Lower lobe of right lung (tissue), 2 donors: Measurements from ENCODE around the gene MCRIP2. TPM values are rescaled to one million over a fixed set of nuclear protein-coding genes. Genes with fewer than 3 reads are reported as not detected.

Source experiments
- ATAC-seq, 2 donors: fragments of 200-7000 bp; cut with Tn5 transposase; one replicate each; pipeline ENCODE4 v1.9.1; 2020 to 2022; ENCODE audit warnings: mild to moderate bottlenecking in 2 of 2, moderate library complexity in 2 of 2
- DNase-seq: peaks from one replicate; pipeline ENCODE4 v3.0.0-alpha.2; 2020
- H3K27ac ChIP-seq: fragments of 200-600 bp; one replicate; pipeline ENCODE4 v1.8.0; 2022
- H3K27me3 ChIP-seq: fragments of 200-600 bp; one replicate; pipeline ENCODE4 v1.8.0; 2022; ENCODE audit warnings: low read depth
- H3K36me3 ChIP-seq: fragments of 200-600 bp; one replicate; pipeline ENCODE4 v1.8.0; 2022; ENCODE audit warnings: mild to moderate bottlenecking
- H3K4me1 ChIP-seq: fragments of 200-600 bp; one replicate; pipeline ENCODE4 v1.8.0; 2022
- H3K4me3 ChIP-seq: fragments of 200-600 bp; one replicate; pipeline ENCODE4 v1.8.0; 2022; ENCODE audit warnings: mild to moderate bottlenecking
- H3K9me3 ChIP-seq: fragments of 200-600 bp; one replicate; pipeline ENCODE4 v1.8.0; 2022
- intact Hi-C: fragments of 100-400 bp; cut with DNase I; formaldehyde crosslinking; loops from one replicate; pipeline ENCODE4 v1.11.0; 2022
- total RNA-seq: library from RNA; stranded (reverse); fragmentation: NEBNext Ultra II Directional; extraction: Animal tissue kit (Norgen Biotek cat#: 25700); gene quantifications from one replicate; pipeline ENCODE4 v1.2.1, GENCODE V29; 2021
- TF ChIP-seq, protein P1 (sequence below): fragments of 200-600 bp; IDR thresholded peaks from one replicate; pipeline ENCODE4 v1.8.0; 2022; ENCODE audit warnings: antibody characterized with exemption, mild to moderate bottlenecking
- donor health status: DM: no; HTN: yes; CAD: no; lungs with severe emphysema.

MCRIP2 gene
- total RNA-seq, 1 donor from 2014 or later, result 47.7 TPM

DNA sequence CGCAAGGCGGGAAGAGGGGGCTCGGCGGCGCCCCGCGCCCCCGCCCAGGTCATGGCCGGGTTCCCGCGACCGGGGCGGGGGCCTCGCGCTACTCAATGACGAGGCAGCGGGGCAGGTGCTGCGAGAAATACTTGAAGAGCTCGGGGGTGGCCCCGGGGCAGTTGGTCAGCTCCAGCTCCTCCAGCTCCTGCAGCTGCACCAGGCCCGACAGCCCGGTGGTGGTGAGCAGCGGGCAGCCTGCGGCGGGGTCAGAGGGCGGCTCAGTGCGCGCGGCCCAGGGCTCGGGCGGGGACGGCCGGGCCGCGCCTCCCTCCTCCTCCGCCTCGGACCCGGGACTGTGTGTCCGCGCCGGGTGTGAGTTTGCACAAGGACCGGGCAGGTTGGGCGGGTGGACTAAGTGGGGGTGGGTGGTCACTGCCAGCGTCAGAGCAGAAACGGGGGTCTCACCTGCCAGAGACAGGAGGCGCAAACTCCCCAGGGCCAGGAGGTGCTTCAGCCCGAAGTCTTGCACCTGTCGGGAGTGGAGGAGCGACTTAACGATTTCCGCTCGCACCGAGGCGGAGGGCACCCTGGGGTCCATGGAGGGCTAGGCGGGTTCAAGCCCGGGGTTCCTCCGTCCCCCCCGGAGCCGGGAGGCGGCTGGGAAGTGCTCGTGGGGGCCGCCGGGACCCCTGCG lies 52.7 kb downstream of the MCRIP2 start:
- no peaks in the 10 kb centered on the region for H3K9me3 ChIP-seq
- peak overlapping the region; percentile 50 for H3K4me3 ChIP-seq
- H3K4me1 ChIP-seq, result peaks cover 34% of the 10 kb centered on the region
- DNase-seq (no peak), ATAC-seq (no peak)
- intact Hi-C loops, result no loop called here
- H3K36me3 ChIP-seq, result no peaks in the 10 kb centered on the region
- H3K27ac ChIP-seq, result no peak overlapping the region
- peaks cover 60% of the 10 kb centered on the region for H3K27me3 ChIP-seq
- TF ChIP-seq, protein P1, sequence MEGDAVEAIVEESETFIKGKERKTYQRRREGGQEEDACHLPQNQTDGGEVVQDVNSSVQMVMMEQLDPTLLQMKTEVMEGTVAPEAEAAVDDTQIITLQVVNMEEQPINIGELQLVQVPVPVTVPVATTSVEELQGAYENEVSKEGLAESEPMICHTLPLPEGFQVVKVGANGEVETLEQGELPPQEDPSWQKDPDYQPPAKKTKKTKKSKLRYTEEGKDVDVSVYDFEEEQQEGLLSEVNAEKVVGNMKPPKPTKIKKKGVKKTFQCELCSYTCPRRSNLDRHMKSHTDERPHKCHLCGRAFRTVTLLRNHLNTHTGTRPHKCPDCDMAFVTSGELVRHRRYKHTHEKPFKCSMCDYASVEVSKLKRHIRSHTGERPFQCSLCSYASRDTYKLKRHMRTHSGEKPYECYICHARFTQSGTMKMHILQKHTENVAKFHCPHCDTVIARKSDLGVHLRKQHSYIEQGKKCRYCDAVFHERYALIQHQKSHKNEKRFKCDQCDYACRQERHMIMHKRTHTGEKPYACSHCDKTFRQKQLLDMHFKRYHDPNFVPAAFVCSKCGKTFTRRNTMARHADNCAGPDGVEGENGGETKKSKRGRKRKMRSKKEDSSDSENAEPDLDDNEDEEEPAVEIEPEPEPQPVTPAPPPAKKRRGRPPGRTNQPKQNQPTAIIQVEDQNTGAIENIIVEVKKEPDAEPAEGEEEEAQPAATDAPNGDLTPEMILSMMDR, result no peak

DNA sequence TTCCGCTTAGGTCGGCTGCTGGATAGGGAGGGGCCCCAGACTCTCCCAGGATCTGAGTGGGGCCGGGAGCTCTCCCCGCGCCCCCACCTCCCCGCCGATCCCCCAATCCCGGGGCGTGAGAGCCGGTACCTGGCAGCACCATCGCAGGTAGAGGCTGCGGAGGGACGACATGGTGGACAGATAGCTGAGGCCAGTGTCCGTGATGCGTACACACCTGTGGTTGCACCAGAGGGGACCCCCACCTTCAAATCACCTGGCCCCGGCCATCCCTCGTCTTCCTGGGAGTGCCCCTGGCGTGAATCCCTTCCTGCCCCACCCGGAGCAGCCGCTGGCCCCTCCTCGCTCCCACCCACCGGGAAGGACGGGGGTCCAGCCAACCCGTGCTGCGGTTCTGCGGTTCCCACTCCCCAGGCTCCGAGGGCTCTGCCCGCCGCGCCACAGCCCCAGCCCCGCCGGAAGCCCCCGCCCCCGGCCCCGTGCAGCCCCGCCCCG lies 53.3 kb downstream of the MCRIP2 start:
- ATAC-seq (no peak), DNase-seq (no peak)
- Histone ChIP-seq H3K27me3 (peaks cover 66% of the 10 kb centered on the region), H3K9me3 (no peaks in the 10 kb centered on the region), H3K4me1 (peaks cover 29% of the 10 kb centered on the region), H3K4me3 (peak overlapping the region; percentile 50), H3K27ac (no peak overlapping the region), H3K36me3 (no peaks in the 10 kb centered on the region)
- intact Hi-C loops, result no loop called here
- TF ChIP-seq, protein P1, result no peak

DNA sequence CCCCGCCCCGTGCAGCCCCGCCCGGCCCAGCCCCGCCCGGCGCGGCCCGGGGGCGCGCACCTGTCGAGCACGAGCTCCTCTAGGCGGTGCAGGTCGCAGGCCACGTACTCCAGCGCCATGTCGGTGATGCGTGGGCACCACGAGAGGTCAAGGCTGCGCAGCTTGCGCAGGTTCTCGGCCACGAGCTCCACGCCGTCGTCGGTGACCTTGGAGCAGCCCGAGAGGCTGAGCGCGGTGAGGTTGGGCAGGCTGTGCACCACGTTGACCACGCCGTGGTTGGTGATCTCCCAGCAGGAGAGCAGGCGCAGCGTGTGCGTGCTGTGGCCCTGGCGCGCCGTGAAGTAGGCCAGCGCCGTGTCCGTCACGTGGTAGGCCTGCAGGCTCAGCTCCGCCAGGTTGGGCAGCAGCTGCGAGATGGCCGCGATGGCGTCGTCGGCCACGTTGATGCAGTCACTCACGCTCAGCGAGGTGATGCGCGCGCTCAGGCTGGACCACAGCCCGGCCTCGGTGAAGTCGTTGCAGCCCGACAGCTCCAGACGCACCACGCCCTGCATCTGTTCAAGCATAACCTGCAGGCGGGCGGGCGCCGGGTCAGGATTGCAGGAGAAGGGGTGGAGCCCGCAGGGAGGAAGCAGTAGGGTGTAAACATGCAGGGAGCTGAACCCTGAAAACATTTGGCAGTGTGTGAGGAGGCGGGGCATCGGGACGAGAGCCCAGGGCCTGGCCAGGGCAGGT lies 53.9 kb downstream of the MCRIP2 start:
- no peak overlapping the region for H3K27ac ChIP-seq
- ATAC-seq (peak; percentile 69 to 81), DNase-seq (peak; percentile 74)
- peak overlapping the region; percentile 50 for H3K4me3 ChIP-seq
- peaks cover 72% of the 10 kb centered on the region for H3K27me3 ChIP-seq
- TF ChIP-seq, protein P1, result no peak
- intact Hi-C loops, result no loop called here
- peaks cover 26% of the 10 kb centered on the region for H3K4me1 ChIP-seq
- no peaks in the 10 kb centered on the region for H3K9me3 ChIP-seq
- no peaks in the 10 kb centered on the region for H3K36me3 ChIP-seq

Other genes starting within 250 kb of the MCRIP2 start
- 42.3 TPM for gene NME4, start 244.6 kb upstream of the MCRIP2 start, total RNA-seq
- gene DECR2, start 239.9 kb upstream of the MCRIP2 start, total RNA-seq, result 10.1 TPM
- gene RAB11FIP3, start 216.2 kb upstream of the MCRIP2 start, total RNA-seq, result 32.2 TPM
- gene CAPN15, start 114.1 kb upstream of the MCRIP2 start, total RNA-seq, result 44.3 TPM
- not detected for gene PRR35, start 81.4 kb upstream of the MCRIP2 start, total RNA-seq
- gene NHLRC4, start 74.8 kb upstream of the MCRIP2 start, total RNA-seq, result 2.7 TPM
- 68.9 TPM for gene PIGQ, start 71.9 kb upstream of the MCRIP2 start, total RNA-seq
- gene RAB40C, start 51.8 kb upstream of the MCRIP2 start, total RNA-seq, result 40.1 TPM
- 1.2 TPM for gene WFIKKN1, start 10.8 kb upstream of the MCRIP2 start, total RNA-seq
- 63.1 TPM for gene METTL26, start 5.5 kb upstream of the MCRIP2 start, total RNA-seq
- gene WDR90, start 7.5 kb downstream of the MCRIP2 start, total RNA-seq, result 31.4 TPM
- 81.6 TPM for gene RHOT2, start 26.3 kb downstream of the MCRIP2 start, total RNA-seq
- 2.0 TPM for gene RHBDL1, start 33.8 kb downstream of the MCRIP2 start, total RNA-seq
- 86.0 TPM for gene STUB1, start 38.6 kb downstream of the MCRIP2 start, total RNA-seq
- 43.2 TPM for gene JMJD8, start 42.5 kb downstream of the MCRIP2 start, total RNA-seq
- 13.1 TPM for gene WDR24, start 48.6 kb downstream of the MCRIP2 start, total RNA-seq
- 11.0 TPM for gene FBXL16, start 64.0 kb downstream of the MCRIP2 start, total RNA-seq
- 35.9 TPM for gene METRN, start 73.3 kb downstream of the MCRIP2 start, total RNA-seq
- 36.5 TPM for gene ANTKMT, start 79.3 kb downstream of the MCRIP2 start, total RNA-seq
- gene CCDC78, start 84.6 kb downstream of the MCRIP2 start, total RNA-seq, result 26.1 TPM
- gene HAGHL, start 85.3 kb downstream of the MCRIP2 start, total RNA-seq, result 15.6 TPM
- 24.3 TPM for gene CIAO3, start 99.2 kb downstream of the MCRIP2 start, total RNA-seq
- 42.6 TPM for gene MSLN, start 118.9 kb downstream of the MCRIP2 start, total RNA-seq
- 16.3 TPM for gene RPUSD1, start 146.6 kb downstream of the MCRIP2 start, total RNA-seq
- gene CHTF18, start 146.8 kb downstream of the MCRIP2 start, total RNA-seq, result 11.3 TPM
- gene GNG13, start 158.9 kb downstream of the MCRIP2 start, total RNA-seq, result not detected